ENCODE data around the gene DRD2.

DNA sequence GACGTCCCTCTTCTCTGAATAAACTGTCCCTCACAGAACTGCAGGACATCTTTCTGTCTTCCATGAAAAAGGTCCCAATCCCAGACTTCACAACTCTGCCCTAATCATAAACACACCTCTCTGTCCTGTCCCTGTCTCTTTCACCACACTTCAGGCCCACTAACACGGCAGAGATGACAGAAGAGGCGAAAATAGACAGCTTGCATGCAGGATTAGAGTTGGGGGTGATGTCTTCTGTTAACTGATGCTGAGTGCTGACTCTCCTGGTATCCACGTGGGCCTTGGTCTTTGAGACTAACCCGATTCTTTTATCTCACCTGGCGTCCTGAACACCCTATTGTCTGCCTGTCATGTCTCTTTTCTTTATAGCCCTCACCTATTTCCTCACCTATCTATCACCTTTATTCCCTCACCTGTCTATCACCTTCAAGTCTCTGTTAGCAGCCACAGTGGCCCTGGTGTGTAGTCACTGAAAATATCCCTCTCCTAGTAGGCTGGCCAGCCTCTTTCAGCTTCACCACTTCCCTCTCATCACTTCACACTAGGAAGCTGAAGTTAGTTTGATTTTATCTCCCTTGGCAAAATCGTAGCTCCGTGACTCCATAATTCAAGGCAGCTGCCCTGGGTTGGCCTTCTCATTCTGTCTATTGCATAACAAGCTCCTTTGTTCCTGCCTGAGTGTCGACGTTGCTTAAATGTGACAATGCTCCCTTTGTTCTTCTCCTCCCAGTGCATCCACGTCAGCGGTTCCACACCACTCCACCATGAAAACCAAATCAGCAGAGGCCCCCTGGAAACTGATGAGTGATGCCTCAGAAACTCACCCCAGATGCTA, 30.6 kb upstream of the DRD2 start:
- TF ChIP-seq CTCF (tag by site-specific recombination; IDR thresholded peaks at IDR 0.05) (no peak), KLF16 (tag by site-specific recombination; IDR thresholded peaks at IDR 0.05) (no peak), ZNF16 (tag by site-specific recombination; IDR thresholded peaks at IDR 0.05; ENCODE audit: low read depth) (no peak), ZNF701 (tag by site-specific recombination; IDR thresholded peaks at IDR 0.05) (no peak), ZNF114 (tag by site-specific recombination; IDR thresholded peaks at IDR 0.05) (no peak), ZNF10 (tag by site-specific recombination; IDR thresholded peaks at IDR 0.05) (no peak), PRDM10 (tag by site-specific recombination; IDR thresholded peaks at IDR 0.05) (no peak), ZNF449 (tag by site-specific recombination; IDR thresholded peaks at IDR 0.05) (no peak), ZNF555 (tag by site-specific recombination; conservative IDR thresholded peaks at IDR 0.05) (no peak)
- TF ChIP-seq, protein P1, sequence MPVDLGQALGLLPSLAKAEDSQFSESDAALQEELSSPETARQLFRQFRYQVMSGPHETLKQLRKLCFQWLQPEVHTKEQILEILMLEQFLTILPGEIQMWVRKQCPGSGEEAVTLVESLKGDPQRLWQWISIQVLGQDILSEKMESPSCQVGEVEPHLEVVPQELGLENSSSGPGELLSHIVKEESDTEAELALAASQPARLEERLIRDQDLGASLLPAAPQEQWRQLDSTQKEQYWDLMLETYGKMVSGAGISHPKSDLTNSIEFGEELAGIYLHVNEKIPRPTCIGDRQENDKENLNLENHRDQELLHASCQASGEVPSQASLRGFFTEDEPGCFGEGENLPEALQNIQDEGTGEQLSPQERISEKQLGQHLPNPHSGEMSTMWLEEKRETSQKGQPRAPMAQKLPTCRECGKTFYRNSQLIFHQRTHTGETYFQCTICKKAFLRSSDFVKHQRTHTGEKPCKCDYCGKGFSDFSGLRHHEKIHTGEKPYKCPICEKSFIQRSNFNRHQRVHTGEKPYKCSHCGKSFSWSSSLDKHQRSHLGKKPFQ (tag by site-specific recombination; IDR thresholded peaks at IDR 0.05): no peak

Data from HEK293 (cell line).